ENCODE measurements around the gene ANO8. TPM values are rescaled to one million over a fixed set of nuclear protein-coding genes. Genes with fewer than 3 reads are reported as not detected.

Gene ANO8
- total RNA-seq, 1 donor from 2014 or later: 16.7 TPM

DNA sequence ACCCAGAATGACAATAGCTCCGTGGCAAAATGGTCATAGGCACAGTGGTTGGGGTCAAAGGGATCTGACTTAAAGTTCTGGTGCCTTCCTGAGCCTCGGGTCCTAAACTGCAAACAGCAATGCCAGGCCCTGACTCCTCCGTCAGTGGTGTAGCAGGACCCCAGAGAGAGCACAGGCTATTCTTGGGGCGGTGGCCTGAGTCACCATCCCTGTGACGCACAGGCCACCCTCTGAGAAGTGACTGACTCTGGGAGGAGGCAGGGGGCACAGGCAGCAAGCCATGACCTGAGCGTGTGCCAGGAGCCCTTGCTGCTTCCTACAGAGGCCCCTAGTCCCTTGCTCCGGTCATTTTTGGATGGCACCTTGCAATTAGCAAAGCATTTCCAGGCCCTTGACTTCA is 23.7 kb upstream of the ANO8 start:
- Mint-ChIP-seq H3K4me3 (ENCODE audit: unreplicated experiment) (no peak overlapping the region), H3K27ac (ENCODE audit: unreplicated experiment) (no peak overlapping the region), H3K36me3 (ENCODE audit: low read depth) (no peaks in the 10 kb centered on the region), H3K4me1 (ENCODE audit: low read depth) (peaks cover 10% of the 10 kb centered on the region), H3K27me3 (ENCODE audit: low read depth) (no peaks in the 10 kb centered on the region), H3K9me3 (ENCODE audit: low read depth) (no peaks in the 10 kb centered on the region)
- DNase-seq (ENCODE audit: low spot score): no peak
- TF ChIP-seq, protein P1, sequence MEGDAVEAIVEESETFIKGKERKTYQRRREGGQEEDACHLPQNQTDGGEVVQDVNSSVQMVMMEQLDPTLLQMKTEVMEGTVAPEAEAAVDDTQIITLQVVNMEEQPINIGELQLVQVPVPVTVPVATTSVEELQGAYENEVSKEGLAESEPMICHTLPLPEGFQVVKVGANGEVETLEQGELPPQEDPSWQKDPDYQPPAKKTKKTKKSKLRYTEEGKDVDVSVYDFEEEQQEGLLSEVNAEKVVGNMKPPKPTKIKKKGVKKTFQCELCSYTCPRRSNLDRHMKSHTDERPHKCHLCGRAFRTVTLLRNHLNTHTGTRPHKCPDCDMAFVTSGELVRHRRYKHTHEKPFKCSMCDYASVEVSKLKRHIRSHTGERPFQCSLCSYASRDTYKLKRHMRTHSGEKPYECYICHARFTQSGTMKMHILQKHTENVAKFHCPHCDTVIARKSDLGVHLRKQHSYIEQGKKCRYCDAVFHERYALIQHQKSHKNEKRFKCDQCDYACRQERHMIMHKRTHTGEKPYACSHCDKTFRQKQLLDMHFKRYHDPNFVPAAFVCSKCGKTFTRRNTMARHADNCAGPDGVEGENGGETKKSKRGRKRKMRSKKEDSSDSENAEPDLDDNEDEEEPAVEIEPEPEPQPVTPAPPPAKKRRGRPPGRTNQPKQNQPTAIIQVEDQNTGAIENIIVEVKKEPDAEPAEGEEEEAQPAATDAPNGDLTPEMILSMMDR (IDR thresholded peaks at IDR 0.05): no peak

DNA sequence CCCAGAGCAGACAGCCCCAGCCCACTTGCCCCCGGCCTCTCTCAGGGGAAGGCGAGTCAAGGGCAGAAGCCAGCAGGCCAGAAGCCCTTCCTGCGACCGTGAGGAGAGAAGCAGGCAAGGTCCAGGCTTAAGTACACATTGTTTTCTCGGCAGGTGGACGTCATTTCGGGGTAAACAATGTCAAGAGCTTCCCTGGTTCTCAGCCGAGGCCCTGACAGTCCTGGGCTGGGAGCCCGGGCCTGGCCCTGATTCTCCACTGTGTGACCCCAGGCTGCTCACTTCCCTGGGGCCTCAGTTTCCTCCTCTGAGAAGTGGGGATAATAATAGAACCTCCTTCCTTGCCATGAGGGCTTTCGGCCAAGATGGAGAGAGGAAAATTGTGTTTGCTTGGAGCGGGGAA is 23.1 kb upstream of the ANO8 start:
- H3K27ac Mint-ChIP-seq (ENCODE audit: unreplicated experiment): no peak overlapping the region
- H3K36me3 Mint-ChIP-seq (ENCODE audit: low read depth): no peaks in the 10 kb centered on the region
- TF ChIP-seq, protein P1 (IDR thresholded peaks at IDR 0.05): no peak
- peaks cover 16% of the 10 kb centered on the region for H3K4me1 Mint-ChIP-seq (ENCODE audit: low read depth)
- H3K27me3 Mint-ChIP-seq (ENCODE audit: low read depth): no peaks in the 10 kb centered on the region
- DNase-seq (ENCODE audit: low spot score): no peak
- H3K4me3 Mint-ChIP-seq (ENCODE audit: unreplicated experiment): no peak overlapping the region
- no peaks in the 10 kb centered on the region for H3K9me3 Mint-ChIP-seq (ENCODE audit: low read depth)

DNA sequence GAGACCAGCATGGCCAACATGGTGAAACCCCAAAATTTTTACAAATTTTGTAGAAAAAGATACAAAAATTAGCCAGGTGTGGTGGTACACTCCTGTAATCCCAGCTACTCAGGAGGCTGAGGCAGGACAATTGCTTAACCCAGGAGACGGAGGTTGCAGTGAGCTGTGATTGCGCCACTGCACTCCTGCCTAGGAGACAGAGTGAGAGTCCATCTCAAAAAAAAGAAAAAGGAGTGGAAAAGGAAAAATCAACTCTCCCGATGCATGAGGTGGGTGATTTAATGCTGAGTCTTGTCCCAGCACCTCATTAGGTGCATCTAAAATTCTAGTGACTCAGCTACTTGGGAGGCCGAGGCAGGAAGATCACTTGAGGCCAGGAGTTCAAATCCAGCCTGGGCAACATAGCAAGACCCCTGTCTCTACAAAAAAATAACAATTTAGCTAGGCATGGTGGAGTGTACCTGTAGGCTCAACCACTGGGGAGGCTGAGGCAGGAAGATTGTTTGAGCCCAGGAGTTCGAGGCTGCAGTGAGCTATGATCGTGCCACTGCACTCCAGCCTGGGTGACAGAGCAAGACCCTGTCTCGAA is 22.5 kb upstream of the ANO8 start:
- Mint-ChIP-seq H3K4me3 (ENCODE audit: unreplicated experiment) (no peak overlapping the region), H3K27ac (ENCODE audit: unreplicated experiment) (no peak overlapping the region), H3K9me3 (ENCODE audit: low read depth) (no peaks in the 10 kb centered on the region), H3K4me1 (ENCODE audit: low read depth) (peaks cover 18% of the 10 kb centered on the region), H3K36me3 (ENCODE audit: low read depth) (no peaks in the 10 kb centered on the region), H3K27me3 (ENCODE audit: low read depth) (no peaks in the 10 kb centered on the region)
- no peak for DNase-seq (ENCODE audit: low spot score)
- TF ChIP-seq, protein P1 (IDR thresholded peaks at IDR 0.05): no peak

DNA sequence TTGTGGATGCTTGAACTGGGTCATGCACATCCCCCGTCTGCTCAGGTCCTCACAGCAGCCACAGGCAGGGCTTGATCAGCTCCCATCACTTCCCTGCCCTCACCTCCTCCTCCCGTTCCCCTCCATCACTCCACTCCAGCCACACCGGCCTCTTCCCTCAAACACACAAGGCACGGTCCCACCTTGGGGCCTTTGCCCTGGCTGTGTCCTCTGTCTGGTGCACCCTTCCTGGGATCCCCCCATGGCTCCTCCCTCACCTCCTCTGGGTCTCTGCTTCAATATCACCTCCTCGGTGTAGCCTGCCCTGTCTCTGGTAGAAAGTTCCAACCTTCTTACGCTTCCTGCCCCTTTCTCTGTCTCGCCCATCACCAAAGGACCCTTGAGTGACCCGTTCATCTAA is 18.7 kb upstream of the ANO8 start:
- no peaks in the 10 kb centered on the region for H3K36me3 Mint-ChIP-seq (ENCODE audit: low read depth)
- H3K9me3 Mint-ChIP-seq (ENCODE audit: low read depth): no peaks in the 10 kb centered on the region
- peaks cover 30% of the 10 kb centered on the region for H3K4me1 Mint-ChIP-seq (ENCODE audit: low read depth)
- H3K4me3 Mint-ChIP-seq (ENCODE audit: unreplicated experiment): no peak overlapping the region
- TF ChIP-seq, protein P1 (IDR thresholded peaks at IDR 0.05): no peak
- H3K27ac Mint-ChIP-seq (ENCODE audit: unreplicated experiment): no peak overlapping the region
- H3K27me3 Mint-ChIP-seq (ENCODE audit: low read depth): no peaks in the 10 kb centered on the region
- no peak for DNase-seq (ENCODE audit: low spot score)

DNA sequence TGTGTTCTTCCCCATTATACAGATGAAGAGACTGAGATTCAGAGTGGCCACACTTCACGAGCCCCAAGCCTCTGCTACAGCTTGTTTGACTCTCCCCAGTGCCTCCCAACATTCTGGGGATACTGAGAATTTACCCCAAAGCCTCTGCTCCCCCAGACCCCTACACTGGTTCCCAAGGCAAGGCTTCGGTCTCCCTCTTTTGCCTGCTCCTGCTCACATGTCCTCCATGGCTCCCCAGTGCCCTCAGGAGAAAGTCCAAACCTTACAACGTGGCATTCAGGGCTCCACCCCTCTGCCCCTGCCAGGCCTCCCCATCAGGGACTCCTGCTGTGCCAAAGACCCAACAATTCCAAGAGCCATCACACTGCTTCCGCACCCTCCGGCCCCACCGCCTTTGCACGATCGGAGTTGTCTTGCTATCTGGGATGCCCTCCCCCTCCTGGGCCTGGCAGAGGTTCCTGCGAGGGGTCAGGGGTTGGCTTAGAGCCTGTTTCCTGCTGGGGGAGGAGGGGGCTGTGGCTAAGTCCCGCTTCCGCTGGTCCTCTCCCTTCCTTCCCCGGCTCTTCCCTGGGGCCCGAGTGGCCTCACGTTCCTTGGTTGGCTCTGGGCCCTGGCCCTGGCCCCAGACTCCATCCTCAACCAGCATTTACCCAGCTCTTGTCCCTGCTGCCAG is 18.1 kb upstream of the ANO8 start:
- Mint-ChIP-seq H3K36me3 (ENCODE audit: low read depth) (no peaks in the 10 kb centered on the region), H3K4me3 (ENCODE audit: unreplicated experiment) (no peak overlapping the region), H3K4me1 (ENCODE audit: low read depth) (peaks cover 32% of the 10 kb centered on the region), H3K9me3 (ENCODE audit: low read depth) (no peaks in the 10 kb centered on the region), H3K27me3 (ENCODE audit: low read depth) (no peaks in the 10 kb centered on the region), H3K27ac (ENCODE audit: unreplicated experiment) (peak overlapping the region; percentile 36)
- no peak for DNase-seq (ENCODE audit: low spot score)
- TF ChIP-seq, protein P1 (IDR thresholded peaks at IDR 0.05): no peak

Measured in chondrocyte (in vitro differentiated cells).